HepG2 (cell line): ENCODE measurements around the gene SAA1. TPM values are rescaled to one million over a fixed set of nuclear protein-coding genes. Genes with fewer than 3 reads are reported as not detected.

Experiments
- EHMT2 ChIP-seq: fragments of 200-600 bp; sonication (generic); IDR thresholded peaks from 2 replicates; pipeline ENCODE4 v1.7.0; 2017; ENCODE audit warnings: antibody characterized with exemption, low read depth, low read length, borderline replicate concordance
- KIAA2018 ChIP-seq: sonication (generic); formaldehyde crosslinking; IDR thresholded peaks from 2 replicates; pipeline ENCODE4 v1.5.0; 2020; ENCODE audit warnings: mild to moderate bottlenecking, missing genetic modification reagents, borderline replicate concordance
- MXD1 ChIP-seq: sonication (generic); formaldehyde crosslinking; IDR thresholded peaks from 2 replicates; pipeline ENCODE4 v1.4.0; 2020; ENCODE audit warnings: mild to moderate bottlenecking, missing genetic modification reagents
- MZF1 ChIP-seq: sonication (generic); formaldehyde crosslinking; IDR thresholded peaks from 2 replicates; pipeline ENCODE4 v1.8.1; 2023; ENCODE audit warnings: mild to moderate bottlenecking, missing genetic modification reagents, borderline replicate concordance
- PBX2 ChIP-seq: IDR thresholded peaks from 2 replicates; pipeline ENCODE4 v1.6.1; 2016; ENCODE audit warnings: control low read depth
- PLSCR1 ChIP-seq: sonication (generic); formaldehyde crosslinking; IDR thresholded peaks from 2 replicates; pipeline ENCODE4 v1.5.0; 2020; ENCODE audit warnings: missing genetic modification reagents, mild to moderate bottlenecking, borderline replicate concordance
- POLR2G ChIP-seq: fragments of 200-400 bp; formaldehyde crosslinking; IDR thresholded peaks from 2 replicates; pipeline ENCODE4 v1.6.1; 2018; ENCODE audit warnings: mild to moderate bottlenecking, low read depth, low read length, moderate library complexity
- RBAK ChIP-seq: sonication (generic); formaldehyde crosslinking; IDR thresholded peaks from 2 replicates; pipeline ENCODE4 v1.5.1; 2020; ENCODE audit warnings: mild to moderate bottlenecking, missing genetic modification reagents
- SRSF4 ChIP-seq: fragments of 200-400 bp; formaldehyde crosslinking; IDR thresholded peaks from one replicate; pipeline ENCODE4 v1.6.1; 2018; ENCODE audit warnings: mild to moderate bottlenecking, low read depth, low read length, moderate library complexity; ENCODE audit not compliant: poor library complexity, severe bottlenecking
- TAF15 ChIP-seq: fragments of 200-400 bp; formaldehyde crosslinking; IDR thresholded peaks from one replicate; pipeline ENCODE4 v1.6.1; 2018; ENCODE audit warnings: mild to moderate bottlenecking, low read depth, low read length; ENCODE audit not compliant: poor library complexity, severe bottlenecking
- TFE3 ChIP-seq: IDR thresholded peaks from 2 replicates; pipeline ENCODE4 v1.6.1; 2016
- ZC3H4 ChIP-seq: sonication (generic); formaldehyde crosslinking; IDR thresholded peaks from 2 replicates; pipeline ENCODE4 v1.4.0; 2020; ENCODE audit warnings: missing genetic modification reagents, borderline replicate concordance
- ZKSCAN5 ChIP-seq: sonication (generic); formaldehyde crosslinking; IDR thresholded peaks from 2 replicates; pipeline ENCODE4 v1.5.1; 2020; ENCODE audit warnings: mild to moderate bottlenecking, missing genetic modification reagents
- ZNF274 ChIP-seq: sonication (generic); formaldehyde crosslinking; IDR thresholded peaks from 2 replicates; pipeline ENCODE4 v1.5.1; 2020; ENCODE audit warnings: mild to moderate bottlenecking, missing genetic modification reagents
- ZNF326 ChIP-seq: sonication (generic); formaldehyde crosslinking; IDR thresholded peaks from 2 replicates; pipeline ENCODE4 v1.4.0; 2020; ENCODE audit warnings: missing genetic modification reagents, borderline replicate concordance
- ZNF75D ChIP-seq: sonication (generic); formaldehyde crosslinking; IDR thresholded peaks from 2 replicates; pipeline ENCODE4 v1.8.1; 2023; ENCODE audit warnings: missing genetic modification reagents, mild to moderate bottlenecking, borderline replicate concordance
- ZSCAN22 ChIP-seq: sonication (generic); formaldehyde crosslinking; IDR thresholded peaks from 2 replicates; pipeline ENCODE4 v1.4.0; 2020; ENCODE audit warnings: mild to moderate bottlenecking, missing genetic modification reagents
- polyA plus RNA-seq, 8 experiments: library from polyadenylated mRNA; depleted of rRNA in 3 of 8; stranded (reverse) in 7 of 8; unstranded in 1 of 8; fragments of >200 nt; fragmentation: Illumina TruSeq in 4 of 8; extraction: Trizol in 4 of 8; gene quantifications; 2 replicates each; pipeline versions ENCODE4 v1.2.1 to v1.2.3, GENCODE V29; 2011 to 2016; ENCODE audit warnings: low read depth in 4 of 8, missing spikeins in 1 of 8, mixed read lengths in 1 of 8; ENCODE audit not compliant: insufficient read depth in 1 of 8
- total RNA-seq, 5 experiments: library from RNA; depleted of rRNA; stranded (reverse); fragments of >200 nt; fragmentation: Illumina TruSeq; extraction: Trizol; gene quantifications; 2 replicates each; pipeline ENCODE4 v1.2.3, GENCODE V29; 2016; ENCODE audit warnings: low read depth in 1 of 5

SAA1 gene
- total and polyA plus RNA-seq, 2 of the 13 experiments (the other 11 are each of a cell fraction or from before 2014, with no cell fraction given) = not detected

- TF ChIP-seq KIAA2018 (CRISPR knock-in tag) (no peak), PLSCR1 (CRISPR knock-in tag) (no peak), PBX2 (CRISPR knock-in tag) (no peak), TFE3 (CRISPR knock-in tag) (peak; percentile 52; the same call in 1 of the 2 replicates), ZC3H4 (CRISPR knock-in tag) (no peak), SRSF4 (no peak), EHMT2 (peak; percentile 38; the same call in 1 of the 2 replicates), ZNF75D (CRISPR knock-in tag) (no peak), ZKSCAN5 (CRISPR knock-in tag) (no peak), POLR2G (no peak), MZF1 (no peak), ZNF326 (CRISPR knock-in tag) (no peak), TAF15 (no peak), ZNF274 (CRISPR knock-in tag) (no peak), RBAK (CRISPR knock-in tag) (no peak), MXD1 (CRISPR knock-in tag) (no peak), ZSCAN22 (CRISPR knock-in tag) (no peak)
Measured at GRCh38 chr11:18236664-18237356, 29.3 kb upstream of the SAA1 start, which contains the start of gene SAA4 (continued).
